K562 (cell line): Measurements from ENCODE around the gene LINGO4. TPM values are rescaled to one million over a fixed set of nuclear protein-coding genes. Genes with fewer than 3 reads are reported as not detected.

Experiments used
- ATAC-seq: fragments of 200-7000 bp; cut with Tn5 transposase; 3 replicates; pipeline ENCODE4 v1.9.1; 2020; ENCODE audit warnings: moderate library complexity
- BruUV-seq: library from RNA; stranded (reverse); fragments of 400-500 nt; replicated peaks from 2 replicates; lab custom pipeline; 2021; lab: Mats Ljungman, UMichigan
- CTCF ChIA-PET: fragments of 300-600 bp; formaldehyde crosslinking; extraction: SDS; loops from one replicate; lab custom pipeline; 2021; ENCODE audit warnings: low intra/inter-chr PET ratio; lab: Yijun Ruan, JAX
- POLR2A ChIA-PET: fragments of 300-600, 350-650 bp; sonication (Branson Sonifier 250); formaldehyde crosslinking; extraction: SDS; loops from one replicate; lab custom pipeline; 2021; ENCODE audit warnings: antibody characterized with exemption, inconsistent platforms; lab: Yijun Ruan, JAX
- DNase-seq, 4 experiments: peaks; one replicate each; pipeline versions ENCODE4 v3.0.0 to v3.0.0-alpha.2; 2011 to 2018; ENCODE audit warnings: low spot score in 3 of 4, mixed read lengths in 3 of 4; ENCODE audit errors: extremely low read depth in 1 of 4
- FAIRE-seq: peaks from 2 replicates; lab custom pipeline; 2011; peaks lifted over from hg19 to GRCh38; lab: Jason Lieb, UNC
- H2AFZ ChIP-seq: 2 replicates; pipeline ENCODE4 v1.6.0; 2011; ENCODE audit warnings: low read depth, low read length, control low read depth, inconsistent platforms
- H3K27ac ChIP-seq: fragments of 200-600 bp; 3 replicates; pipeline ENCODE4 v1.8.0; 2011; ENCODE audit warnings: low read depth, mild to moderate bottlenecking, control low read depth, inconsistent platforms, low read length, moderate library complexity, mixed read lengths; ENCODE audit errors: extremely low read depth
- H3K27me3 ChIP-seq, 2 experiments: fragments of 300-600 bp in 1 of 2; 2 replicates in 1 of 2; 3 replicates in 1 of 2; pipeline versions ENCODE4 v1.6.0 to v1.8.0; 2011; ENCODE audit warnings: inconsistent platforms in 2 of 2, low read length in 2 of 2, mild to moderate bottlenecking in 1 of 2, mixed read lengths in 1 of 2, moderate library complexity in 1 of 2; ENCODE audit not compliant: control insufficient read depth in 2 of 2, insufficient read depth in 2 of 2
- H3K36me3 ChIP-seq: fragments of 300-600 bp; 3 replicates; pipeline ENCODE4 v1.8.0; 2011; ENCODE audit warnings: mild to moderate bottlenecking, low read length, inconsistent platforms; ENCODE audit not compliant: control insufficient read depth, insufficient read depth
- H3K4me1 ChIP-seq, 2 experiments: fragments of 200-600 bp in 1 of 2; replicated peaks in 1 of 2; 2 replicates in 1 of 2; 3 replicates in 1 of 2; pipeline versions ENCODE4 v1.5.1 to v1.8.0; 2011; ENCODE audit warnings: inconsistent platforms in 2 of 2, low read length in 2 of 2, mild to moderate bottlenecking in 1 of 2, mixed read lengths in 1 of 2, moderate library complexity in 1 of 2; ENCODE audit not compliant: control insufficient read depth in 2 of 2, insufficient read depth in 2 of 2
- H3K4me2 ChIP-seq: 2 replicates; pipeline ENCODE4 v1.6.1; 2011; ENCODE audit warnings: low read length, control low read depth, inconsistent platforms, mixed read lengths; ENCODE audit not compliant: insufficient read depth
- H3K4me3 ChIP-seq: fragments of 200-600 bp; sonication (generic), shearing (Covaris generic); 2 replicates; pipeline ENCODE4 v1.5.1; 2016; ENCODE audit warnings: control low read depth, inconsistent platforms
- H3K79me2 ChIP-seq: fragments of 200-600 bp; 3 replicates; pipeline ENCODE4 v1.8.0; 2011; ENCODE audit warnings: low read length, inconsistent platforms; ENCODE audit not compliant: control insufficient read depth, insufficient read depth
- H3K9ac ChIP-seq, 2 experiments: 2 replicates each; pipeline versions ENCODE4 v1.6.0 to v1.6.1; 2011; ENCODE audit warnings: low read depth in 2 of 2, low read length in 2 of 2, control low read depth in 1 of 2, inconsistent platforms in 1 of 2, mild to moderate bottlenecking in 1 of 2, mixed read lengths in 1 of 2; ENCODE audit not compliant: insufficient read depth in 1 of 2
- H3K9me1 ChIP-seq: one replicate; pipeline ENCODE4 v1.6.0; 2011; ENCODE audit warnings: inconsistent platforms, mild to moderate bottlenecking, low read length, moderate library complexity; ENCODE audit not compliant: control insufficient read depth, insufficient read depth
- H3K9me3 ChIP-seq: replicated peaks from 2 replicates; pipeline ENCODE4 v1.5.1; 2011; ENCODE audit warnings: low read depth, low read length, inconsistent platforms; ENCODE audit not compliant: control insufficient read depth, insufficient read depth
- H4K20me1 ChIP-seq: replicated peaks from 2 replicates; pipeline ENCODE4 v1.6.1; 2011; ENCODE audit warnings: low read length, inconsistent platforms, mixed read lengths; ENCODE audit not compliant: control insufficient read depth, insufficient read depth
- CCAR2 ChIP-seq: fragments of 200-400 bp; formaldehyde crosslinking; IDR thresholded peaks from 2 replicates; pipeline ENCODE4 v1.6.1; 2017; ENCODE audit warnings: mild to moderate bottlenecking, low read depth, low read length
- DACH1 ChIP-seq: fragments of 450-650 bp; IDR thresholded peaks from 2 replicates; pipeline ENCODE4 v1.6.1; 2018; ENCODE audit not compliant: partially characterized antibody
- EP300 ChIP-seq: IDR thresholded peaks from 2 replicates; pipeline ENCODE4 v1.6.1; 2012; ENCODE audit warnings: low read length, improper control_type of control experiment
- HDAC6 ChIP-seq: IDR thresholded peaks from 2 replicates; pipeline ENCODE4 v1.6.1; 2012; ENCODE audit warnings: low read depth, mild to moderate bottlenecking, control low read depth, inconsistent platforms, low read length, moderate library complexity
- NFIX ChIP-seq: fragments of 250-450 bp; sonication (Bioruptor Pico); IDR thresholded peaks from 2 replicates; pipeline ENCODE4 v1.4.0; 2020; ENCODE audit warnings: low read depth, mild to moderate bottlenecking, moderate library complexity
- NR1H2 ChIP-seq: sonication (generic); formaldehyde crosslinking; IDR thresholded peaks from 2 replicates; pipeline ENCODE4 v1.4.0; 2020; ENCODE audit warnings: mild to moderate bottlenecking, missing genetic modification reagents
- SNIP1 ChIP-seq: fragments of 450-650 bp; IDR thresholded peaks from 2 replicates; pipeline ENCODE4 v1.7.1; 2017; ENCODE audit warnings: low read depth, mild to moderate bottlenecking
- TAF15 ChIP-seq: fragments of 200-400 bp; formaldehyde crosslinking; IDR thresholded peaks from 2 replicates; pipeline ENCODE4 v1.6.1; 2017; ENCODE audit warnings: mild to moderate bottlenecking, low read depth, low read length, moderate library complexity
- WGBS: fragments of 100-300 bp; shearing (Covaris generic); methylation state at CpG from one replicate; pipeline ENCODE4 v1.1.6; 2016; ENCODE audit warnings: low coverage, mixed read lengths; ENCODE audit not compliant: insufficient coverage; ENCODE audit errors: missing lambda C conversion rate; 5-methylcytosine and 5-hydroxymethylcytosine counted together
- in situ Hi-C: fragments of 300-500 bp; cut with MboI; formaldehyde crosslinking; loops from 4 replicates; pipeline ENCODE4 v1.15.0; 2018; ENCODE audit warnings: inconsistent platforms, mixed read lengths
- intact Hi-C: fragments of 100-400 bp; cut with micrococcal nuclease; formaldehyde crosslinking; loops from 2 replicates; pipeline ENCODE4 v1.14.2; 2022
- polyA plus RNA-seq, 8 experiments: library from polyadenylated mRNA; depleted of rRNA in 4 of 8; stranded (reverse) in 5 of 8; unstranded in 3 of 8; fragments of >200 nt; fragmentation: Nextera tagmentation in 2 of 8; fragmentation: Illumina TruSeq in 1 of 8; extraction: Ambion mirVana in 2 of 8; extraction: Trizol in 1 of 8; gene quantifications; 2 replicates each; pipeline versions ENCODE4 v1.2.1 to v1.2.3, GENCODE V29; 2011 to 2014; ENCODE audit warnings: inconsistent platforms in 1 of 8, missing spikeins in 1 of 8
- total RNA-seq, 7 experiments: library from RNA; depleted of rRNA in 6 of 7; stranded (reverse); fragments of >200 nt in 6 of 7; fragmentation: Illumina TruSeq in 2 of 7; extraction: Trizol in 2 of 7; gene quantifications; 2 replicates each; pipeline versions ENCODE4 v1.2.1 to v1.2.3, GENCODE V29; 2011 to 2021; ENCODE audit warnings: low replicate concordance in 1 of 7
- TF ChIP-seq, protein P1 (sequence below): fragments of 250-450 bp; sonication (Bioruptor Pico); IDR thresholded peaks from 2 replicates; pipeline ENCODE4 v1.4.0; 2020; ENCODE audit warnings: mild to moderate bottlenecking
- TF ChIP-seq, protein P2 (sequence below): fragments of 450-650 bp; IDR thresholded peaks from 2 replicates; pipeline ENCODE4 v1.6.1; 2017; ENCODE audit warnings: antibody characterized with exemption
- TF ChIP-seq, protein P3 (sequence below): fragments of 250-450 bp; sonication (Bioruptor Pico); IDR thresholded peaks from 2 replicates; pipeline ENCODE4 v1.5.0; 2020; ENCODE audit warnings: mild to moderate bottlenecking, borderline replicate concordance
- TF ChIP-seq, protein P4 (sequence below), 2 experiments: fragments of 450-650 bp in 1 of 2; sonication (generic) in 1 of 2; formaldehyde crosslinking; conservative IDR thresholded peaks; 2 replicates each; pipeline versions ENCODE4 v1.4.0 to v1.8.1; 2020 to 2022; ENCODE audit warnings: mild to moderate bottlenecking in 1 of 2, missing genetic modification reagents in 1 of 2
- TF ChIP-seq, protein P5 (sequence below): sonication (generic); formaldehyde crosslinking; IDR thresholded peaks from 2 replicates; pipeline ENCODE4 v1.8.0; 2022; ENCODE audit warnings: missing genetic modification reagents, mild to moderate bottlenecking, borderline replicate concordance
- TF ChIP-seq, protein P6 (sequence below): fragments of 450-650 bp; IDR thresholded peaks from 2 replicates; pipeline ENCODE4 v1.6.1; 2016; ENCODE audit warnings: low read depth, mild to moderate bottlenecking, moderate library complexity

LINGO4 gene
- total and polyA plus RNA-seq, 9 of the 15 experiments (the other 6 are each of a cell fraction or from before 2014, with no cell fraction given), result not detected

DNA sequence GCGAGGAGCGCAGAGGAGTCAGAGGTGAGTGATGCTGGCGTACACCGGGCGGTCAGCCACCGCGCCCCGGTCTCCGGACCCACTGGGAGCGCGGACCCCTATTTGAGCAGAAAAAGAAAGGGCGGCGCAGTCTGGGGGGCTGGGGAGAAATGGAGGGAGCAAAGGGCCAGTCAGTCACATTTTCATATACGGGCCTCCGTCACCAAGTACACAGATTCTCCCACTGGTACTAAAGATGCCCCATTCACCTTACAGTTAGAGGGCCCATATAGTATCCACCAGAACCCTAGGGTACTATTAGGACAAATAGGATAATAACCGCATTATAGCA lies 33.8 kb upstream of the LINGO4 start:
- DNase-seq (no peak), ATAC-seq (no peak), FAIRE-seq (no peak)
- ChIA-PET POLR2A (no interaction called here), CTCF (no interaction called here)
- peaks cover 4 to 12% of the 10 kb centered on the region in 2 experiments; a peak in 3 of 5 replicates for H3K27me3 ChIP-seq
- in situ Hi-C loops (no loop called here), intact Hi-C loops (loop anchor here (5.0 kb wide), 2 partner anchors 247 to 537 kb away; no protein-coding TSS in a partner anchor)
- no peak overlapping the region for H2AFZ ChIP-seq
- TF ChIP-seq, protein P1, sequence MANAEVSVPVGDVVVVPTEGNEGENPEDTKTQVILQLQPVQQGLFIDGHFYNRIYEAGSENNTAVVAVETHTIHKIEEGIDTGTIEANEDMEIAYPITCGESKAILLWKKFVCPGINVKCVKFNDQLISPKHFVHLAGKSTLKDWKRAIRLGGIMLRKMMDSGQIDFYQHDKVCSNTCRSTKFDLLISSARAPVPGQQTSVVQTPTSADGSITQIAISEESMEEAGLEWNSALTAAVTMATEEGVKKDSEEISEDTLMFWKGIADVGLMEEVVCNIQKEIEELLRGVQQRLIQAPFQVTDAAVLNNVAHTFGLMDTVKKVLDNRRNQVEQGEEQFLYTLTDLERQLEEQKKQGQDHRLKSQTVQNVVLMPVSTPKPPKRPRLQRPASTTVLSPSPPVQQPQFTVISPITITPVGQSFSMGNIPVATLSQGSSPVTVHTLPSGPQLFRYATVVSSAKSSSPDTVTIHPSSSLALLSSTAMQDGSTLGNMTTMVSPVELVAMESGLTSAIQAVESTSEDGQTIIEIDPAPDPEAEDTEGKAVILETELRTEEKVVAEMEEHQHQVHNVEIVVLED (CRISPR knock-in tag), result no peak
- TF ChIP-seq DACH1 (no peak), NFIX (no peak), NR1H2 (CRISPR knock-in tag) (no peak), HDAC6 (no peak), TAF15 (no peak), SNIP1 (no peak), CCAR2 (no peak), EP300 (no peak)
- TF ChIP-seq, protein P2, sequence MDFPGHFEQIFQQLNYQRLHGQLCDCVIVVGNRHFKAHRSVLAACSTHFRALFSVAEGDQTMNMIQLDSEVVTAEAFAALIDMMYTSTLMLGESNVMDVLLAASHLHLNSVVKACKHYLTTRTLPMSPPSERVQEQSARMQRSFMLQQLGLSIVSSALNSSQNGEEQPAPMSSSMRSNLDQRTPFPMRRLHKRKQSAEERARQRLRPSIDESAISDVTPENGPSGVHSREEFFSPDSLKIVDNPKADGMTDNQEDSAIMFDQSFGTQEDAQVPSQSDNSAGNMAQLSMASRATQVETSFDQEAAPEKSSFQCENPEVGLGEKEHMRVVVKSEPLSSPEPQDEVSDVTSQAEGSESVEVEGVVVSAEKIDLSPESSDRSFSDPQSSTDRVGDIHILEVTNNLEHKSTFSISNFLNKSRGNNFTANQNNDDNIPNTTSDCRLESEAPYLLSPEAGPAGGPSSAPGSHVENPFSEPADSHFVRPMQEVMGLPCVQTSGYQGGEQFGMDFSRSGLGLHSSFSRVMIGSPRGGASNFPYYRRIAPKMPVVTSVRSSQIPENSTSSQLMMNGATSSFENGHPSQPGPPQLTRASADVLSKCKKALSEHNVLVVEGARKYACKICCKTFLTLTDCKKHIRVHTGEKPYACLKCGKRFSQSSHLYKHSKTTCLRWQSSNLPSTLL, result no peak
- TF ChIP-seq, protein P3, sequence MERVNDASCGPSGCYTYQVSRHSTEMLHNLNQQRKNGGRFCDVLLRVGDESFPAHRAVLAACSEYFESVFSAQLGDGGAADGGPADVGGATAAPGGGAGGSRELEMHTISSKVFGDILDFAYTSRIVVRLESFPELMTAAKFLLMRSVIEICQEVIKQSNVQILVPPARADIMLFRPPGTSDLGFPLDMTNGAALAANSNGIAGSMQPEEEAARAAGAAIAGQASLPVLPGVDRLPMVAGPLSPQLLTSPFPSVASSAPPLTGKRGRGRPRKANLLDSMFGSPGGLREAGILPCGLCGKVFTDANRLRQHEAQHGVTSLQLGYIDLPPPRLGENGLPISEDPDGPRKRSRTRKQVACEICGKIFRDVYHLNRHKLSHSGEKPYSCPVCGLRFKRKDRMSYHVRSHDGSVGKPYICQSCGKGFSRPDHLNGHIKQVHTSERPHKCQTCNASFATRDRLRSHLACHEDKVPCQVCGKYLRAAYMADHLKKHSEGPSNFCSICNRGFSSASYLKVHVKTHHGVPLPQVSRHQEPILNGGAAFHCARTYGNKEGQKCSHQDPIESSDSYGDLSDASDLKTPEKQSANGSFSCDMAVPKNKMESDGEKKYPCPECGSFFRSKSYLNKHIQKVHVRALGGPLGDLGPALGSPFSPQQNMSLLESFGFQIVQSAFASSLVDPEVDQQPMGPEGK, result no peak
- TF ChIP-seq, protein P4, sequence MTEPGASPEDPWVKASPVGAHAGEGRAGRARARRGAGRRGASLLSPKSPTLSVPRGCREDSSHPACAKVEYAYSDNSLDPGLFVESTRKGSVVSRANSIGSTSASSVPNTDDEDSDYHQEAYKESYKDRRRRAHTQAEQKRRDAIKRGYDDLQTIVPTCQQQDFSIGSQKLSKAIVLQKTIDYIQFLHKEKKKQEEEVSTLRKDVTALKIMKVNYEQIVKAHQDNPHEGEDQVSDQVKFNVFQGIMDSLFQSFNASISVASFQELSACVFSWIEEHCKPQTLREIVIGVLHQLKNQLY (CRISPR knock-in tag; conservative IDR thresholded peaks at IDR 0.05), result no peak
- TF ChIP-seq, protein P5, sequence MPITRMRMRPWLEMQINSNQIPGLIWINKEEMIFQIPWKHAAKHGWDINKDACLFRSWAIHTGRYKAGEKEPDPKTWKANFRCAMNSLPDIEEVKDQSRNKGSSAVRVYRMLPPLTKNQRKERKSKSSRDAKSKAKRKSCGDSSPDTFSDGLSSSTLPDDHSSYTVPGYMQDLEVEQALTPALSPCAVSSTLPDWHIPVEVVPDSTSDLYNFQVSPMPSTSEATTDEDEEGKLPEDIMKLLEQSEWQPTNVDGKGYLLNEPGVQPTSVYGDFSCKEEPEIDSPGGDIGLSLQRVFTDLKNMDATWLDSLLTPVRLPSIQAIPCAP, result no peak
- TF ChIP-seq, protein P6, sequence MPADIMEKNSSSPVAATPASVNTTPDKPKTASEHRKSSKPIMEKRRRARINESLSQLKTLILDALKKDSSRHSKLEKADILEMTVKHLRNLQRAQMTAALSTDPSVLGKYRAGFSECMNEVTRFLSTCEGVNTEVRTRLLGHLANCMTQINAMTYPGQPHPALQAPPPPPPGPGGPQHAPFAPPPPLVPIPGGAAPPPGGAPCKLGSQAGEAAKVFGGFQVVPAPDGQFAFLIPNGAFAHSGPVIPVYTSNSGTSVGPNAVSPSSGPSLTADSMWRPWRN, result no peak
- no peaks in the 10 kb centered on the region for H3K79me2 ChIP-seq
- H4K20me1 ChIP-seq, result no peaks in the 10 kb centered on the region
- H3K27ac ChIP-seq, result no peak overlapping the region
- no peaks in the 10 kb centered on the region for H3K9me1 ChIP-seq
- H3K4me3 ChIP-seq, result no peak overlapping the region
- no TSS peak for BruUV-seq
- H3K9me3 ChIP-seq, result no peaks in the 10 kb centered on the region
- no peak overlapping the region for H3K4me2 ChIP-seq
- peaks cover 0 to 13% of the 10 kb centered on the region in 2 experiments; a peak in 2 of 5 replicates for H3K4me1 ChIP-seq
- H3K36me3 ChIP-seq, result no peaks in the 10 kb centered on the region
- 85% methylated on average over 11 of the region's 16 CpGs for WGBS
- no peak overlapping the region for H3K9ac ChIP-seq
